Neural cell (in vitro differentiated cells): ENCODE measurements around the gene COL27A1. TPM values are rescaled to one million over a fixed set of nuclear protein-coding genes. Genes with fewer than 3 reads are reported as not detected.

ENCODE experiments used
- H2AFZ ChIP-seq: fragments of 200-600, 300-800 bp; sonication (generic), shearing (Covaris generic); 2 replicates; pipeline ENCODE4 v1.6.0; 2014; ENCODE audit warnings: low read depth, mild to moderate bottlenecking, antibody characterized with exemption, low read length, moderate library complexity
- H3F3A ChIP-seq: fragments of 200-600 bp; shearing (Covaris generic); 2 replicates; pipeline ENCODE4 v1.6.1; 2016; ENCODE audit warnings: mild to moderate bottlenecking, moderate library complexity, mixed read lengths, antibody characterized with exemption, low read length; ENCODE audit not compliant: insufficient read depth, poor library complexity, severe bottlenecking
- H3K27ac ChIP-seq: fragments of 200-600, 300-800 bp; sonication (generic), shearing (Covaris generic); 2 replicates; pipeline ENCODE4 v1.5.1; 2014; ENCODE audit warnings: mild to moderate bottlenecking, low read length, moderate library complexity
- H3K27me3 ChIP-seq: fragments of 300-800, 200-600 bp; sonication (generic), shearing (Covaris generic); 2 replicates; pipeline ENCODE4 v1.6.0; 2014; ENCODE audit warnings: mild to moderate bottlenecking, low read depth, low read length, moderate library complexity; ENCODE audit not compliant: insufficient read depth
- H3K36me3 ChIP-seq: fragments of 300-800, 200-600 bp; sonication (generic), shearing (Covaris generic); 2 replicates; pipeline ENCODE4 v1.5.1; 2014; ENCODE audit warnings: mild to moderate bottlenecking, antibody characterized with exemption, low read length, moderate library complexity; ENCODE audit not compliant: insufficient read depth
- H3K4me2 ChIP-seq: fragments of 300-800, 200-600 bp; sonication (generic), shearing (Covaris generic); 2 replicates; pipeline ENCODE4 v1.6.0; 2014; ENCODE audit warnings: mild to moderate bottlenecking, low read length
- H3K4me3 ChIP-seq: fragments of 300-800, 200-600 bp; sonication (generic), shearing (Covaris generic); 2 replicates; pipeline ENCODE4 v1.5.1; 2014; ENCODE audit warnings: mild to moderate bottlenecking, low read length, moderate library complexity
- H3K79me2 ChIP-seq: fragments of 200-600 bp; shearing (Covaris generic); replicated peaks from 2 replicates; pipeline ENCODE4 v1.6.0; 2014; ENCODE audit warnings: mild to moderate bottlenecking, low read length, moderate library complexity; ENCODE audit not compliant: insufficient read depth
- H3K9ac ChIP-seq: fragments of 300-800, 200-600 bp; sonication (generic), shearing (Covaris generic); 2 replicates; pipeline ENCODE4 v1.6.1; 2016; ENCODE audit warnings: mild to moderate bottlenecking, low read length, mixed read lengths
- H3K9me2 ChIP-seq: fragments of 200-600 bp; shearing (Covaris generic); 2 replicates; pipeline ENCODE4 v1.6.1; 2016; ENCODE audit warnings: mild to moderate bottlenecking, low read length, mixed read lengths; ENCODE audit not compliant: insufficient read depth
- H3K9me3 ChIP-seq: fragments of 200-600, 300-800 bp; sonication (generic), shearing (Covaris generic); 2 replicates; pipeline ENCODE4 v1.6.1; 2016; ENCODE audit warnings: mild to moderate bottlenecking, mixed run types, low read length, moderate library complexity, mixed read lengths
- H4K20me1 ChIP-seq: fragments of 200-600 bp; shearing (Covaris generic); 2 replicates; pipeline ENCODE4 v1.6.1; 2016; ENCODE audit warnings: mild to moderate bottlenecking, mixed run types; ENCODE audit not compliant: insufficient read depth
- EP300 ChIP-seq: fragments of 450-650 bp; conservative IDR thresholded peaks from 2 replicates; pipeline ENCODE4 v1.6.1; 2014; ENCODE audit warnings: antibody characterized with exemption, mild to moderate bottlenecking, moderate library complexity; ENCODE audit not compliant: poor library complexity, severe bottlenecking
- EZH2 ChIP-seq: fragments of 200-600, 300-800 bp; shearing (Covaris generic), sonication (generic); IDR thresholded peaks from 2 replicates; pipeline ENCODE4 v1.6.1; 2014; ENCODE audit warnings: antibody characterized with exemption, low read length, borderline replicate concordance, mild to moderate bottlenecking; ENCODE audit not compliant: insufficient read depth, poor library complexity, severe bottlenecking
- MXI1 ChIP-seq: fragments of 450-650 bp; conservative IDR thresholded peaks from 2 replicates; pipeline ENCODE4 v1.6.1; 2014; ENCODE audit warnings: antibody characterized with exemption, mild to moderate bottlenecking; ENCODE audit not compliant: poor library complexity, severe bottlenecking
- POLR2AphosphoS5 ChIP-seq: IDR thresholded peaks from 2 replicates; pipeline ENCODE4 v1.6.1; 2012
- RAD21 ChIP-seq: fragments of 450-650 bp; conservative IDR thresholded peaks from 2 replicates; pipeline ENCODE4 v1.6.1; 2014; ENCODE audit warnings: antibody characterized with exemption, mild to moderate bottlenecking, moderate library complexity
- SMC3 ChIP-seq: fragments of 450-650 bp; conservative IDR thresholded peaks from 2 replicates; pipeline ENCODE4 v1.6.1; 2014; ENCODE audit warnings: antibody characterized with exemption, mild to moderate bottlenecking, moderate library complexity; ENCODE audit not compliant: poor library complexity
- TAF1 ChIP-seq: IDR thresholded peaks from 2 replicates; pipeline ENCODE4 v1.6.1; 2012; ENCODE audit warnings: low read depth
- polyA plus RNA-seq: library from polyadenylated mRNA; depleted of rRNA; stranded (reverse); fragments of >200 nt; gene quantifications from 2 replicates; pipeline ENCODE4 v1.2.3, GENCODE V29; 2014
- TF ChIP-seq, protein P1 (sequence below): IDR thresholded peaks from 2 replicates; pipeline ENCODE4 v1.6.1; 2012; ENCODE audit warnings: borderline replicate concordance
- TF ChIP-seq, protein P2 (sequence below): fragments of 450-650 bp; IDR thresholded peaks from 2 replicates; pipeline ENCODE4 v1.5.1; 2014; ENCODE audit warnings: antibody characterized with exemption, mild to moderate bottlenecking, moderate library complexity; ENCODE audit not compliant: poor library complexity, severe bottlenecking

Gene COL27A1
- polyA plus RNA-seq, 1 donor from 2014 or later, result 0.25 TPM

DNA sequence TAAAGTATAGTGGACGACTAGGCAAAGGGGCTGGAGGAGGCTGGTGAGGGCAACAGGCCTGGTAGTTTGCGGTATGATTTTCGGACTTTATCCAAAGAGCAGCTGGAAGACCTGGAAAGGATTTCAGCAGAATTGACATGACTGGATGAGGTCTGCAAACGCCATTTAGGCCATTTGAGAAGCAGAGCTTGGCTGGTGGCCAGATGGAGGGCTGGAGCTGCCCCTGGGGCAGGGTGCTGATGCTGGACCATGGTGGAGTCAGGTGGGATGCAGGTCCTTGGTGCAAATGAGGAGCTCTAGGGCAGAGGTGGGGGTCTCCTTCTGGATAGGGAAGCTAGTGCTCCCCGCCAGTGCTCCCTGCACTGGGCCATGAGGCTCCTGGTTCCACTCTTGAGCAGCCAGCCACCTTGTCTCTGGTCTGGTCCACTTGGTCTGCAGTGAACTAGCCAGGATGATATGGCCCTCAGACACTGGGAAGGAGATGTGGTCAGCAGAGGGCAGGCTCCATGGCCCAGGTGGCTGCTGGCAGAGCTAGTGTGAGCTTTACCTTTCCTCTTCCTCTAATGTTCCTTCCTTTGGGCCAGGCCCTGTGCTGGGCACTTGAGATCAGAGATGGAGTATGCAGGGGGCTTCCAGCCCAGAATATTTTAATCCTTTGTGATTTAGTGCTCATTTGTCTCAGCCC, 31.4 kb downstream of the COL27A1 start:
- Histone ChIP-seq H3K79me2 (no peaks in the 10 kb centered on the region), H3K27ac (no peak overlapping the region), H3K4me2 (no peak overlapping the region), H3K9me3 (no peaks in the 10 kb centered on the region), H2AFZ (no peak overlapping the region), H3K9ac (no peak overlapping the region), H3K36me3 (no peaks in the 10 kb centered on the region), H3K9me2 (no peaks in the 10 kb centered on the region), H3K4me3 (no peak overlapping the region), H3F3A (no peaks in the 10 kb centered on the region), H3K27me3 (no peaks in the 10 kb centered on the region), H4K20me1 (no peaks in the 10 kb centered on the region)
- TF ChIP-seq, protein P1, sequence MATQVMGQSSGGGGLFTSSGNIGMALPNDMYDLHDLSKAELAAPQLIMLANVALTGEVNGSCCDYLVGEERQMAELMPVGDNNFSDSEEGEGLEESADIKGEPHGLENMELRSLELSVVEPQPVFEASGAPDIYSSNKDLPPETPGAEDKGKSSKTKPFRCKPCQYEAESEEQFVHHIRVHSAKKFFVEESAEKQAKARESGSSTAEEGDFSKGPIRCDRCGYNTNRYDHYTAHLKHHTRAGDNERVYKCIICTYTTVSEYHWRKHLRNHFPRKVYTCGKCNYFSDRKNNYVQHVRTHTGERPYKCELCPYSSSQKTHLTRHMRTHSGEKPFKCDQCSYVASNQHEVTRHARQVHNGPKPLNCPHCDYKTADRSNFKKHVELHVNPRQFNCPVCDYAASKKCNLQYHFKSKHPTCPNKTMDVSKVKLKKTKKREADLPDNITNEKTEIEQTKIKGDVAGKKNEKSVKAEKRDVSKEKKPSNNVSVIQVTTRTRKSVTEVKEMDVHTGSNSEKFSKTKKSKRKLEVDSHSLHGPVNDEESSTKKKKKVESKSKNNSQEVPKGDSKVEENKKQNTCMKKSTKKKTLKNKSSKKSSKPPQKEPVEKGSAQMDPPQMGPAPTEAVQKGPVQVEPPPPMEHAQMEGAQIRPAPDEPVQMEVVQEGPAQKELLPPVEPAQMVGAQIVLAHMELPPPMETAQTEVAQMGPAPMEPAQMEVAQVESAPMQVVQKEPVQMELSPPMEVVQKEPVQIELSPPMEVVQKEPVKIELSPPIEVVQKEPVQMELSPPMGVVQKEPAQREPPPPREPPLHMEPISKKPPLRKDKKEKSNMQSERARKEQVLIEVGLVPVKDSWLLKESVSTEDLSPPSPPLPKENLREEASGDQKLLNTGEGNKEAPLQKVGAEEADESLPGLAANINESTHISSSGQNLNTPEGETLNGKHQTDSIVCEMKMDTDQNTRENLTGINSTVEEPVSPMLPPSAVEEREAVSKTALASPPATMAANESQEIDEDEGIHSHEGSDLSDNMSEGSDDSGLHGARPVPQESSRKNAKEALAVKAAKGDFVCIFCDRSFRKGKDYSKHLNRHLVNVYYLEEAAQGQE, result no peak
- TF ChIP-seq RAD21, result no peak
- TF ChIP-seq EZH2, result no peak
- no peak for TF ChIP-seq TAF1
- no peak for TF ChIP-seq POLR2AphosphoS5
- TF ChIP-seq, protein P2, sequence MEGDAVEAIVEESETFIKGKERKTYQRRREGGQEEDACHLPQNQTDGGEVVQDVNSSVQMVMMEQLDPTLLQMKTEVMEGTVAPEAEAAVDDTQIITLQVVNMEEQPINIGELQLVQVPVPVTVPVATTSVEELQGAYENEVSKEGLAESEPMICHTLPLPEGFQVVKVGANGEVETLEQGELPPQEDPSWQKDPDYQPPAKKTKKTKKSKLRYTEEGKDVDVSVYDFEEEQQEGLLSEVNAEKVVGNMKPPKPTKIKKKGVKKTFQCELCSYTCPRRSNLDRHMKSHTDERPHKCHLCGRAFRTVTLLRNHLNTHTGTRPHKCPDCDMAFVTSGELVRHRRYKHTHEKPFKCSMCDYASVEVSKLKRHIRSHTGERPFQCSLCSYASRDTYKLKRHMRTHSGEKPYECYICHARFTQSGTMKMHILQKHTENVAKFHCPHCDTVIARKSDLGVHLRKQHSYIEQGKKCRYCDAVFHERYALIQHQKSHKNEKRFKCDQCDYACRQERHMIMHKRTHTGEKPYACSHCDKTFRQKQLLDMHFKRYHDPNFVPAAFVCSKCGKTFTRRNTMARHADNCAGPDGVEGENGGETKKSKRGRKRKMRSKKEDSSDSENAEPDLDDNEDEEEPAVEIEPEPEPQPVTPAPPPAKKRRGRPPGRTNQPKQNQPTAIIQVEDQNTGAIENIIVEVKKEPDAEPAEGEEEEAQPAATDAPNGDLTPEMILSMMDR, result no peak
- no peak for TF ChIP-seq EP300
- no peak for TF ChIP-seq SMC3
- TF ChIP-seq MXI1, result no peak

DNA sequence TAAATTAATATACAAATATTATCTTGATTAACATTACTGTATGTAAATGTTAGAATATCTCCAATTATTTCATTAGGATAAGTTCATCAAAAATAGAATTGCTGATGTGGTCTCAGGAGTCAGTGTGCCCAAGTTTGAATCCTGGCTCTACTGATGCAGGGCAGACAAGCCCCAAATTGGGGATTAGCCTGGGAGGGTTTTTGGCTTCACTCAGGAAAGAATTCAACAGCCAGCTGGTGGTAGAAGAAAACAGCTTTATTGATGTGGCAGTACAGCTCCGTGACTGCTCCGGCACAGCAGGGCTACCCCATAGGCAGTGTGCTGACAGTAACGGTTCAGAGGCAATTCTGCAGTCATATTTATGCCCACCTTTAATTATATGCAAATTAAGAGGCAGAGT, 32.5 kb downstream of the COL27A1 start:
- no peak overlapping the region for H3K9ac ChIP-seq
- no peaks in the 10 kb centered on the region for H3K9me3 ChIP-seq
- no peaks in the 10 kb centered on the region for H3K36me3 ChIP-seq
- H3F3A ChIP-seq, result no peaks in the 10 kb centered on the region
- no peaks in the 10 kb centered on the region for H3K27me3 ChIP-seq
- no peak overlapping the region for H3K27ac ChIP-seq
- no peak overlapping the region for H3K4me2 ChIP-seq
- H2AFZ ChIP-seq, result no peak overlapping the region
- TF ChIP-seq TAF1, result no peak
- TF ChIP-seq, protein P1, result no peak
- no peak for TF ChIP-seq POLR2AphosphoS5
- no peak for TF ChIP-seq SMC3
- no peak for TF ChIP-seq EZH2
- no peak for TF ChIP-seq EP300
- TF ChIP-seq, protein P2, result no peak
- no peak for TF ChIP-seq RAD21
- H4K20me1 ChIP-seq, result no peaks in the 10 kb centered on the region
- H3K79me2 ChIP-seq, result no peaks in the 10 kb centered on the region
- no peaks in the 10 kb centered on the region for H3K9me2 ChIP-seq
- H3K4me3 ChIP-seq, result no peak overlapping the region
